HG03064 (cell line): ENCODE results near the gene ETS2.

ENCODE experiments used
- ATAC-seq: cut with Tn5 transposase; IDR thresholded peaks from one replicate; pipeline ENCODE4 v1.9.1; 2021; ENCODE audit warnings: low read depth; ENCODE audit not compliant: unreplicated experiment

Gene ETS2

DNA sequence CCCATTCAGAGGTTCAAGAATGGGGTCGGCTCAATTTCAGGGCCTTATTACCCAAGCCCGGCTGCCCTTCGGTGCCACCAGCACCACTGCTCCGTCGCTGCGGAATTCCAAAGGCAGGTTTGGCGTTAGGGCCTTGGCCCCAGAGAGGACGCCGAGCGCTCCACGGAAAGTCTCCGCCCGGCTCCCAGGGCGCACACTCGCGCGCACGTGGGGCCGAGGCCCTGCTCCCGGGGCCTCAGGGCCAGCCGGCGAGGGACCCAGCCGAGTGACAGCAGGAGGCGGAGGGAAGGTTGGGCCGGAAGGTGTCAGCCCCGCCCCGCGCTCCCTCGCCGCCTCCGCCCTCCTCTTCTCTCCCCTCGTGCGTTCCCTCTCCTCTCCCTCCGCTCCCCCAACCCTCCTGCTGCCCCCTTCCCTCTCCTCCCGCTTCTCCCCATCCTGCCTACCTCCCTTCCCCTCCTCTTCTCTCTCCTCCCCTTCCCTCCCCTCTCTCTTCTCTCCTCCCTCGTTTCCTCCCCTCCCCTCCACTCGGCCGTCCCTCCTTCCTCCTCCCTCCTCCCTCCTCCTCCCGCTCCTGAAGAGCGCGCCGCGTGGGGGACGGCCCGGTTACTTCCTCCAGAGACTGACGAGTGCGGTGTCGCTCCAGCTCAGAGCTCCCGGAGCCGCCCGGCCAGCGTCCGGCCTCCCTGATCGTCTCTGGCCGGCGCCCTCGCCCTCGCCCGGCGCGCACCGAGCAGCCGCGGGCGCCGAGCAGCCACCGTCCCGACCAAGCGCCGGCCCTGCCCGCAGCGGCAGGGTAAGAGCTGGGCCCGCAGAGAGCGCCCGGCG lies at the start of gene ETS2:
Gene ETS2, plus strand, starts transcription at position 602 of the 825 bp plus-strand sequence. CDS start 4,106 bp downstream, outside the sequence.
- ATAC-seq: no peak

DNA sequence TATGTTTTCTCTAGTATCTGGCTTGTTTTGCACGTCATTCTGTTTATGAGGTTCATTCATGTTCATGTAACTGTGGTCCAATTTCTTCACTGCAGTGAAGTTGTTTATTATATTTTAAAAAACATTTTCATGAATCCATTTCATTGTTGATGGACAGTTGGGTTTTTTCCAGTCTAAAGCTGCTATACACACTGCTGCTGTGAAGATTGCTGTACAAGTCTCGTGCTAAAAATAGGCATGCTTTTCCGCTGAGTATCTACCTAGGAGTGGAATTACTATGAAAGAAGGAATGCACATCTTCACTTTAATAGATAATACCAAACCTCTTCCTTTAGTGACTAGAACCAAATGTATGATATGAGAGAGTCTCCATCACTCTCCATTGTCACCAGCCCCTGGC lies 49.0 kb upstream of the ETS2 start:
- no peak for ATAC-seq

DNA sequence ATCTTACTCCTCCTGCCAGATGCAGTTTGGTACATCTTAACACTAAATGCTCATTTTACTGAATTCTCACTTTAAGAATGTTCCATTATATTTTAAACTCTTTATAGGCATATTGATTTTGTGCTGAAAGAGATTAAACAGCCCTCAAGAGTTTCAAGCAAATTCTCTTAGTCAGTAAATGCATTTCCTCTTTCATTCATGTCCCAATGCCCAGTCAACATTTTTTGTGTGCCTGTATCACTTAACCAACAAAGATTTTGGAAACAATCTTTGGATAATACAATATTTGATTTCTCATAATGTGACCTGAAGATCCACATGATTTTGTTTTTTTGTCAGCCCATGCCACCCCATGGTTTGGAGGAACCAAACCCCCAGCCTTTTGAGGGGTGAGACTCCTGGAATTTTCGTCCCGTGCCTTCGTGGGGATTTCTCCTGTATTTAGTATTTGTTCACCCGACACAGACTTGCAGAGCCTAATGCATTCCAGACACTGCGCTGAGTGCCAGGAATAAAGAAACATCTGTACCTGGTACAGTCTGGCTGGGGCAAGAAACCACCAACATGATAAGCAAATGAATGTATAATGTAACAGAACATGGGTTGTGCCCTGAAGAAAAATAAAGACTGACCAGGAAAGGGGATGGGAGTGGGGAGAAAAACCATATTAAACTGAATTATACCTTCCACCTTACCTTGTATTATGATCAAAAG lies 47.1 kb upstream of the ETS2 start:
- ATAC-seq: no peak

DNA sequence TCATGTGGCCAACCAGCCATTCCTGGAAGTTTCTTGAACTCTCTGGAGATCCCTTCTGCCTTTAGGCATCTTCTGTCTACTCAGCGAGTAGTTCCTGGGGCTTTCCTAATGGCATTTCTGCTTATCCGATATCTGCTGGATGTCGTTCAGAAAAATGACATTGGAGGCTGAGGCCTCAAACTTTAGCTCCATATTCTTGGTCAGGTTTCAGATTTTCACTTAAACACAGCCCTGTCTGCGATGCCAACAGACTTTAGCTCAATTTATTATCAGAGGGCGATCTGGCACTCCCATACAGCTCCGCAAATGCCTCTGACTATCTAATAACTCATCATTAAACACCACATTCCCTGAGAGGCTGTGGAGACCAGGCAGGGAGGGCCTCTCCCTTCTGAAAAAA lies 46.3 kb upstream of the ETS2 start:
- ATAC-seq: no peak

DNA sequence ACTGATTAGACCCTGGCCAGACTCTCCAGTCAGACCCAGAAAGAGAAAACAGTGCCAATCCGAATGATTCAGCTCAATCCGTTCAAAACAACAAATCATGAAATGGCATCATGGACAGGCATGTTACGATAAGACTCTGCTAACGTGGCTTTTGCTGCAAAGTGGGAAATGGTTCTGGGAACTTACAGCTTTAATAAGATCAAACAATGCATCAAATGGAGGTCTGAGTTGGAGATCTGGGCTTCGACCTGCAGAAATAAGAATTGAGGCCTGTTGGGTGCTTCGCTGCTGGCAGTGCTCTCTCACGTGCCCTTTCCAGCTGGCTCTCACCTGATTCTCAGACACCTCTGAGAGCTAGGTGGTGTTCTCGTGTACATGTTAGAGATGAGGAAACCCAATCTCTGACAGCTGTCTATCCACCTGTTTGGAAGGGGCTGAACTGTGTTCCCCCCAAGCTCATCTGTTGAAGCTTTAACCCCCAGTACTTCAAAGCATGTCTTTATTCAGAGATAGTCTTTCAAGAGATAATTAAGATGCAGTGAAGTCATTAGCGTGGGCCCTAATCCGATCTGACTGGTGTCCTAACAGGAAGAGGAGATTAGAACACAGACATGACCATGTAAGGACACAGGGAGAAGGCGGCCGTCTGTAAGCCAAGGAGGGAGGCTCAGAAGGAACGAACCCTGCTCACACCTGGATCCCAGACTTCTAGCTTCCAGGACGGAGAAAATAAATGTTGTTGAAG lies 45.5 kb upstream of the ETS2 start:
- no peak for ATAC-seq

DNA sequence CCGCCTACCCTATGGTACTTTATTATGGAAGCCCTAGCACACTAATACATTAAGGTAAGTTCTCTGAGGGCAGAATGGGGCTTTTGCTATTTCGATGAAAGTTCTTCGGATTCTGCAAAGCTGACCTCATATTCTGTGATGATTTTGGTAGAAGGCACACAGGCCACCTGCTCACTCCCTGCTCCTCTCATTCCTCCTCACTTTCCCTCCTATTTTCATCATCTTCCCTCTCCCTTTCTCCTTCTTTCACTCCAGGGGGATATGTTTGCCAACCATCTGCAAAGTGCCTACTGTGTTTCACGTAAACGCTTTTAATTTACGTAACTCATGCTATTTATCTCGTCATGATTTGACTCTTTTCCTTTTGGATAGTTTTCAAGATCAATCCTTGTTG lies 45.0 kb upstream of the ETS2 start:
- no peak for ATAC-seq

DNA sequence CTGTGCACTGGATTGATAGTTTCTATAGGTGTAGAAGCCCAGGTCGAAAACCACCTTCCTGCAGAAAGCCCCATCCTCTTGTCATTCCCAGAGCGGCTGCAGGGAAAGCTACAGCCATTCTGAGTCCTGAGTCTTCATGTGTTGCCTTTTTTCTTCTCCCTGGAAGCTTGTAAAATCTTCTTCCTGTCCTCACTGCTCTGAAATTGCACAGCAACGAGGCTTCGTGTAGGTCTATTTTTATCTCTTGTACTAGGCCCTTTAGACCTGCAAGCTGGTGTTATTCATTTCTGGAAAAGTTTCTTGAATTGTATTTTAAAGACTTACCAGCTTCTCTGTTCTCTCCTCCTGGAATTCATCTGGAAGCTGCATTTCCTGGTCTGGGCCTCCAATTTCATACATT lies 44.2 kb upstream of the ETS2 start:
- no peak for ATAC-seq

DNA sequence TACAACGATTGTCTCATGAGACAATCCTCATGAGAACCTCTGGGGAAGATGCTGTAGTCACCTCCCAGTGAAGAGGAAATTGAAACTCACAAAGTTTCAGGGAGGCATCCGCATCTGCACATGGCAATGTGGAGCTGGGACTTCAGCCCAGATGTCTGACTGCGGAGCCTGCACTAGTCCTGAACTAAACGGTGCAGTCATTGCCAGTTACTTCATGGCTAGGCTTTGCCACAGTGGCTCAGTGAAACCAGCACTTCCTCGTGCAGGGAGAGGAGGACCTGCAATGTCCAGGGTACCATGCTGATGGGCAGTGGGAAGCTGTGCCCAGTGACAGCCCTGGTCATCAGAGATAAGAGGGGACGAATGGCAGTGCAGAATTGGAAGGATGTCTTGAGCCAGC lies 40.7 kb upstream of the ETS2 start:
- ATAC-seq: no peak

DNA sequence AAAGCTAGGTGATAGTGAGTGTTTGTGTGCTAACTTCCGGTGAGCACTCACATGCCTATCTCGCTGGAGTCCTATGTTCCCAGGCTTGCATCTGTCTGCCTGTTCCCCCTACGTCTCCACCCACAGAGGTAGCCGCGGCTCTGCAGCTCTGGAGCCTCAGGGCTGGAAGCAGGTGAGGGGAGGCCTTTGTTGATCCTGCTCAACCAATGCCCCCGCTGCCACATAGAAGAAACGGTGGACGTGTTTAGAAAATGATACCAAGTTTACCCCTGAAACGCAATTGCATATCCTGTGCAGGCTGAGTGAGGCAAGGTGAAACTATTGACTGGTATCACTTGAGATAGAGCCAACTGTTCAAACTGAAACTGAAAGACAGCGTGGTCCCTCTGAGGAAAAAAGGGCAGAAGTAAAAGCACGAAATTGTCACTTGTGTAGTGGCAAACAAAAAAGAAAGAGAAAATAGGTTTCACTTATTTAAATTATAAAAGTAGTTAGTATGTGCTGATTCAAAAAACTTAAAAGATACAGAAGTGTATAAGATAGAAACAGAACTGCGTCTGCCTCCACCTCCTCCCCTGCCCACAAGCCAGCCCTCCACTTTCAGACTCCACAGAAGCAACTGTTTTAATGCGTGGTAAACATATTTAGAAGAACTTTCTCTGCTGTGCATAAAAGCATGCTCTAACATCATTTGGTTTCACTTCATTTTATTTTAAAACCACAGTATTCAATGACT lies 38.6 kb upstream of the ETS2 start:
- ATAC-seq: peak; percentile 95

DNA sequence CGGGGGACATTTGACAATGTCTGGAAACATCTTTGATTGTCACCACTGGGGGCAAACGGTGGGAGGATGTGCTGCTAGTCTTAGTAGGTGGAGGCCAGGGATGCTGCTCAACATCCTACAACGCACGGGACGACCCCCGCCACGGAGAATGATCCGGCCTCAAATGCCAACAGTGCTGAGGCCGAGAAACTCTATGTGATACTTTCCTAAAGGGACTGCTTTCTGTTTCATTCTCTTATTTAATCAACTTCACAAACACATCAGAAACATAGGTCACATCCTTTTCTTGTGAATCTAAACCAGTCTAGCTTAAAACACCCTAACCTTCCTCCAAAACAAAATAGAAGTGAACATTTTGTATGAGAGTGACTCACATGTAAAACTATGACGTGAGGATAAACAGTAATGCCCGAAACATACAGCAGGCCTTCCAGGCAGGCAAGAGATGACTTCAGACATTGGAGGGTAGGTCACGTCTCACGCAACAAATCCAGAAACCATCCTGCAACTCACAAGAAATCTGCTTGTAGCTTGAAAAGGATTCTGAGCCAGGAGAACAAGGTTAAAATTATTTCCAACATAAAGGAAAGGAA lies 37.2 kb upstream of the ETS2 start:
- ATAC-seq: no peak

DNA sequence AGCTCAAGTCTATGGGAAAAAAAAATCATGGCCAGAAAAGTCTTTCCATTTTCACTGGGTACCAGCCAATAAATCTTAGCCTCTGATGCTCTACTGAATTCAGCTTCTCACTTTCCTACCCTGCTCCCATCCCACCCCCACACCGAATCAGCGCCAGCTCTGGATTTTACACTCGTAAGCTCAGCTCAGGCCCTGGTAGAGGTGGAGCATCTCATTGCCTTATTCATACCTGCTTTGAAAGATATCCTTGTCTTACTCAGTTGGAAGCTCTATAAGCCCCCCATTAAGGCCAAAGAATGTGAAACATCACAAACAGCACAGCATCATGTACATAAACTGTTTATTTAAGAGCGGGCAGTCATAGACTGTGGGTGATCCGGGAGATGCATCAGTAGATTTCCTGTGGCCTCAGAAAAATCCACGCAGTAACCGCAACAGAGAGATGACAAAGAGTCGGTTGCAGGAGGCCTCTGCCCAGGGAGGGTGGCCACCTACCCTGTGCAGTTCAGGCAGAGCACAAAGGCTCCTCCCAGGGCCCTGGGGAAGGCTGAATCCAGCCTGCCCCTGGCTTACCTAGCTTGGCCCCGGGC lies 36.4 kb upstream of the ETS2 start:
- ATAC-seq: no peak

DNA sequence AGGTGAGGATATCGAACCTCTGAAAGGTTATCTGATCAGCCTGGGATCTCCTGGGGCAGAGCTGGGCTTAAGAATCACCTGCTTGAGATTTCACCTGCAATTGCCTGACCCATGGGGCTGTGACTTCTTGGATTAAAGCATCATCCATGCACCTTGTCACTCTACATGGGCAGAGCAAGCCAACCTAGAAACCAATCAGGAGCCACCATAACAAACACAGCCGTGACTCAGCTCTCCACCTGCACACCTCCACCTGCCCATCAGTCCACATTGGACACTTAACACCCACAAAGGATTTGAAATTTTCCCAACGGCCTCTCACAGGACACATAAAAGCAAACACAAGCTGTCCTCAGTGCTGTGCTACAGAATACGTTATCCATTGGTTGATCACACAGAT lies 35.1 kb upstream of the ETS2 start:
- ATAC-seq: no peak

DNA sequence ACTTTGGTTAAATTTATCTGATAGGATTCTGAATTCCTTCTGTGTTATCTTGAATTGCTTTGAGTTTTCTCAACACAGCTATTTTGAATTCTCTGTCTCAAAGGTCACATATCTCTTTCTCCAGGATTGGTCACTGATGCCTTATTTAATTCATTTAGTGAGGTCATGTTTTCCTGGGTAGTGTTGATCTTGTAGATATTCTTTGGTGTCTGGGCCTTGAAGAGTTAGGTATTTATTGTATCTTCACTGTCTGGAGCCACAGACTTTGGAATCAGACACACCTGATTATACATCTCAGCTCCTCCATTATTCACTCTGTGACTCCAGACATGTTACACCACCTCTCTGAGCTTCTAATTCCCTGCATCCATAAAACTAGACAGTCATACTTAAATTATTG lies 34.2 kb upstream of the ETS2 start:
- no peak for ATAC-seq

DNA sequence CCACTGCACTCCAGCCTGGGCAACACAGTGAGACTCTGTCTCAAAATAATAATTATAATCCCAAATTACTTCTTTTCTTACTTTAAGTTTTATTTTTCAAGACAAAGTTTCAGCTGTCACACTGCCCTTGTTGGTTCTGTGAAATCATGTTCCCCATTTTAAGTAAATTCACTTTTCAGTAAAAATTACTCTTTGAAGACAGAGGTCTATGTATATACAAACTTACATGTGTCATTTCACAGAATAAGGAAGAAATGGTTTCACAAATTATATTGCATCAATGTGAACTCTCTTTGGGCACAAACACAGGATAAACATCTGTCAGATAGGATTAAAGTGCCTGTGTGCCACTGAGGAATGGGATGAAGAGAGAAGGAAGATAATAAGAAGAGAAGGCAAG lies 33.1 kb upstream of the ETS2 start:
- ATAC-seq: no peak

DNA sequence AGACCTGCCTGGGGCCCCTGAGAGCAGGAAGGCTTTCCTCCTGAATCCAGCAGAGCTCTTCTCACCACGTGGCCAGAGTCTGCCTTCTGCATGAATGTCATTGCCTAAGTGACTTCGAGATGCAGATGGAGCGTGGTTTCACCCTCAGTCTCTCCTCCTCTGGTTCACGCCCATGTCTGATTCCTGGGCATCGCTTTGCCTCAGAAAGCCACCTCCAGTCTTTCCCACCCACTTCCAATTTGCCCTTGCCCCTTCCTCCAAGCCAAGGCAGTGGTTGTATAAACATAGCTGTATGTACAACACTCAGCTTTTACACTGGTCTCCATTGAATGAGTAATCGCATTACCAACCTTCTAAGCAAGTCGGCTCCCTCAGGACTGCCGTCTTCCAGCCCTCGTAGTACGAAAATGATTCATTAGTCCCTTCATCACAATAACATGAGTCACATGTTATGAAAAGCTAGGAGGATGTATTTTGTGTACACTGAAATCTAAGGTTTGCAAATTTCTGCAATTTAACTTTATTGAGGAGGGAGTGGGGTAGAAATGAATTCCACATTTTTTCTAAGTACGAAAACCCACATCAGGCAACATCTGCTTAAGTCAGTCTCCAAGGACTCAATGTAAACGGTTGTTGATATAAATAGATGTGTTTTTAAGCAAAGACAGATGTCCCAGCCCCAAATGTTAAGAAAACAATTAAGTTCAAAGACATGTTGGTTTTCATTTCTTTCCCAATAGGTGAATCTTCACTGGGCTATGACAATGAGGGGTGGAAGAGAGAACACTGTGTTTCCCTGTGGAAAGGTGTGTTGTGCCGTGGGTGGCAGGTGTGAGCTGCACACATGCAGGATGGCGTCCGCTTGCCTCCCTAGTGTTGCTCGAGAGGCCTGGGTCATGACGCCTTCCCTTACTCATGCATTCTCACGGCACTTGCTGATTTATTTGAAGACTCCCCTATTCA lies 32.3 kb upstream of the ETS2 start:
- no peak for ATAC-seq

DNA sequence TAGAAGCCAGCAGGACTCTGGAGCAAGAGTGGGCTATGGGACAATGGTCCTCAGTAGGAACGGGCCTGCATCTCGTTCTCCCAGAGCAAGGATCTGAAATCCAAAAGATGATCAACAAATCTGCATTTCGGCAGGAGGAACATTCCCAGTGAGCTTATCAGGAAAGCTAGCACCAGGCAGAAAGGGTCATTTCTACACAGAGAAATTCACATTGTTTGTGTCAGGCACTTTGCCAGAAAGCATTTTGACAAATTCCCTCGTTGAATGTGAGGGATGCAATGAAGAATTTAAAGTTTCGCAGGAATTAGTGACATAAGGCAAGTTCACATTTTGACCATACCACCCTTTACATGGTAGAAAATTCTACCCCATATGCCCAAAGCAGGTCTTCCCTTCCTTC lies 31.6 kb upstream of the ETS2 start:
- no peak for ATAC-seq

DNA sequence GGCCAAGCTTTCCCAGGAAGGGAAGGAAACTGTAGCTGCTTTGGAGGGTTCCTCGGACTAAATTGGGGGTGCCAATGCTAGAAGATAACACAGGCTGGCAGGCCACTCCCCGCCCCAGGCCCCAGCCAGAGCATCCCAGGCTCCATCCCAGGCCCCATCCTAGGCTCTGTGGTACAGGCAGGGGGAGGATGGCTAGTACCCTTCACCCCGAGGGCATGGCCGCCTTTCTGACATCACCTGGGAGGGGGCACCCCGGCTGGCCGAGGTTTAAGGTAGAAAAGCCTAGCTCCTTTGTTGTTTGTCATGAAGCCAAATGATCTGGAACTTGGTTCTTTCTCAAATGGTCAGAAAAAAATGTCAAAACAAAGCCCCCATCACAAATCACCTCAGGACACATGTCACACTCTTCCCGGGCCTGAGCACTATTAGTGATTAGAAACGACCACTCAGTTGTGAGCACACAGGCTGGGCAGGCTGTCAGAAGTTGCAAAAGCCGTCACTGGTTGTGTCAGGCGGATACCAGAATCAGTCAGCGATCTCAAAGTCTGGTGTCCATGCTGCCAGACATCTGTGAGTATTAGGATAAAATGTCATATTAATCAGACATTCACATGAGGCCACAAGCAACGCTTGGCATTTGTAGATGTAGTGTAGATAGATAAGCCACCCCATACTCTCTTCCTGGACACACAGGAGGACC lies 31.0 kb upstream of the ETS2 start:
- ATAC-seq: no peak

DNA sequence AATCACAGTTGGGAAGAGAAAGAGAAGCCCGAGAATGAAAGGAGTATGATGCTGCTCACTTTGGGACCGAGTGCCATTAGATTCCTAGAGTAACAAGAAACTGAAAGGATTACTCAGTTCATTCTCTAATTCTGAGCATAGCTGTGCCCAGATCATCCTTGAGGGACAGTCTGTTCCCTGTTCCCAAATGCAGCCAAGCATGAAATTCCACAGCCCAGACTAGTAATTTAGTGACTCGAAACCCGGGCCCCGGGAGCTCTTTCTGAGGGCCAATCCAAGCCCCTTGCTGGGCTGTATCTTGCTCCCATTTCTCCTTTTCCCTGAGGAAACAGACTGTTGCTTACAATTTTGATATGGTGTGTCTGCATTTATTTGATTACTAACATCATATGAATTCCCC lies 30.0 kb upstream of the ETS2 start:
- ATAC-seq: no peak
